GM23248 (cell line): ENCODE data around the gene HECTD1.

Source experiments
- EZH2 ChIP-seq: fragments of 200-600 bp; sonication (generic); IDR thresholded peaks from 2 replicates; pipeline ENCODE4 v1.6.1; 2018; ENCODE audit warnings: antibody characterized with exemption, mild to moderate bottlenecking; ENCODE audit not compliant: insufficient read depth, poor library complexity, severe bottlenecking
- EZH2phosphoT487 ChIP-seq: fragments of 200-600 bp; sonication (generic); IDR thresholded peaks from 2 replicates; pipeline ENCODE4 v1.6.1; 2018; ENCODE audit warnings: antibody characterized with exemption, moderate library complexity, mild to moderate bottlenecking, low read depth; ENCODE audit not compliant: insufficient read depth

DNA sequence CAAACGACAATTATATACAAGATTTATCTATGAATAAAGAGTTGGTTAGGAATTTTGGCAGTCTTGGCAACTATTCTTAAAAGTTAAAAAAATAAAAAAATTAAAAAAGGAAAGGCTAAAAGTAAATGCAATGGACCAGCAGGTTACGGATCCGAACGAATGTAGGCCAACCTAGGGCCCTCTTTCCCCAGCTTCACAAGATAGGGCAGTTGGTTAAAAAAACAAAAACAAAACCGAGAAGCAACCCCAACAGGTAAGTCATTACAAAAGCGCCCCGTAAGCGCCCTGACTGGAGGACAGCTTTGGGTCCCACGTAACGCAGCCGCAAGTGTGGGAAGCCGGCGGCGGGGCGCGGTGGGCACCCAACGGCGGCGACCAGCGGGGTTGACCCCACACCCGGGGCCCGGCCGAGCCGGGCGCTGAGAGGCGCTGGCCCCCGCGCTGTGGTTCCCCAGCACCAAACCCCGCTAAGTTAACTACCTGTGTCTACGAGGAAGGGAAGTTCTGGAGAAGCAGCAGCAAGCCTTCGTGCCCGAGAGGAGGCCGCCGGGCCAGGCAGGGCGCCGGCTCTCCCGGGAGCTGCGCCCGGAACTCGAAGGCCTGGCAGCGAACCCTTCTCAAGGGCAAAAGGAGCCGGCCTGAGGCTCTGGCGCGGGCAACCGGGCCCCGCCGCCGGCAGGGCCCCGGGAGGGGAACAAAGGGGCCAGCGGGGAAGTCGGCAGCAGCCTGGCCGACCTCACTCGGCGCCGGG is 882 bp downstream of the HECTD1 start:
- TF ChIP-seq EZH2, result no peak
- TF ChIP-seq EZH2phosphoT487, result no peak
